Suppressor macrophage treated with lipopolysaccharide for 4 hours (primary cell): ENCODE data around the gene CENPX.

Experiments
- DNase-seq: peaks from one replicate; pipeline ENCODE4 v3.0.0-alpha.2; 2020

The CENPX gene

GRCh38 chr17:82038796-82039409 is 16.2 kb upstream of the CENPX start:
- peak; percentile 70 for DNase-seq

- no peak for DNase-seq
Observed at GRCh38 chr17:82037889-82038195, 15.2 kb upstream of the CENPX start.

GRCh38 chr17:82037092-82037888 is 14.6 kb upstream of the CENPX start, which contains the start of gene DCXR:
TSS of gene DCXR (minus strand) at chr17:82037697. CDS start at chr17:82037682, 15 bp downstream.
- DNase-seq, result peak; percentile 96

GRCh38 chr17:82036634-82037091 is 14.0 kb upstream of the CENPX start:
- no peak for DNase-seq

- DNase-seq, result no peak
Observed at GRCh38 chr17:82035956-82036633, 13.4 kb upstream of the CENPX start.

- no peak for DNase-seq
Observed at GRCh38 chr17:82035488-82035887, 12.8 kb upstream of the CENPX start.

- no peak for DNase-seq
Observed at GRCh38 chr17:82034371-82035011, 11.8 kb upstream of the CENPX start.

- DNase-seq, result no peak
Observed at GRCh38 chr17:82033359-82034085, 10.8 kb upstream of the CENPX start.

GRCh38 chr17:82031885-82032627 is 9.4 kb upstream of the CENPX start:
- no peak for DNase-seq

- peak; percentile 32 for DNase-seq
Observed at GRCh38 chr17:82031303-82031884, 8.7 kb upstream of the CENPX start, which contains the start of gene RAC3. TSS of gene RAC3 (plus strand) at chr17:82031678. CDS start at chr17:82031762, 84 bp downstream.

- peak; percentile 88 for DNase-seq
Observed at GRCh38 chr17:82030470-82031302, 8.0 kb upstream of the CENPX start.

- DNase-seq, result no peak
Observed at GRCh38 chr17:82029990-82030469, 7.4 kb upstream of the CENPX start.

GRCh38 chr17:82029391-82029790 is 6.7 kb upstream of the CENPX start:
- DNase-seq, result no peak

GRCh38 chr17:82028966-82029365 is 6.3 kb upstream of the CENPX start:
- no peak for DNase-seq

GRCh38 chr17:82028246-82028645 is 5.6 kb upstream of the CENPX start:
- no peak for DNase-seq

- DNase-seq, result no peak
Observed at GRCh38 chr17:82025401-82026107, 2.9 kb upstream of the CENPX start.

- DNase-seq, result no peak
Observed at GRCh38 chr17:82024859-82025258, 2.2 kb upstream of the CENPX start.

- peak; percentile 22 for DNase-seq
Observed at GRCh38 chr17:82023447-82024241, 966 bp upstream of the CENPX start.

- DNase-seq, result peak; percentile 100
Observed at GRCh38 chr17:82022981-82023446, 336 bp upstream of the CENPX start, which contains the start of gene LRRC45. TSS of gene LRRC45 (plus strand) at chr17:82023305. CDS start at chr17:82023644, 339 bp downstream.
